GM13976 (cell line): ENCODE measurements around the gene RNF40.
"Not testable (repeated sequence)": the region's sequence is repeated elsewhere in the genome, so short reads cannot be mapped to it uniquely, and the experiment has no call there.

Source experiments
- DNase-seq: peaks from one replicate; pipeline ENCODE4 v3.0.0; 2012; ENCODE audit warnings: low spot score
- in situ Hi-C: fragments of 300-500 bp; cut with MboI; formaldehyde crosslinking; loops from one replicate; pipeline ENCODE4 v1.12.0; 2022; ENCODE audit warnings: low sequenced_read_pairs, mixed read lengths, inconsistent platforms; ENCODE audit not compliant: unreplicated experiment
- TF ChIP-seq, protein P1 (sequence below): IDR thresholded peaks from 2 replicates; pipeline ENCODE4 v1.5.1; 2012; ENCODE audit warnings: borderline replicate concordance, mild to moderate bottlenecking; ENCODE audit not compliant: insufficient read depth; ENCODE audit errors: extremely low read depth, missing control alignments, control extremely low read depth

The RNF40 gene

DNA sequence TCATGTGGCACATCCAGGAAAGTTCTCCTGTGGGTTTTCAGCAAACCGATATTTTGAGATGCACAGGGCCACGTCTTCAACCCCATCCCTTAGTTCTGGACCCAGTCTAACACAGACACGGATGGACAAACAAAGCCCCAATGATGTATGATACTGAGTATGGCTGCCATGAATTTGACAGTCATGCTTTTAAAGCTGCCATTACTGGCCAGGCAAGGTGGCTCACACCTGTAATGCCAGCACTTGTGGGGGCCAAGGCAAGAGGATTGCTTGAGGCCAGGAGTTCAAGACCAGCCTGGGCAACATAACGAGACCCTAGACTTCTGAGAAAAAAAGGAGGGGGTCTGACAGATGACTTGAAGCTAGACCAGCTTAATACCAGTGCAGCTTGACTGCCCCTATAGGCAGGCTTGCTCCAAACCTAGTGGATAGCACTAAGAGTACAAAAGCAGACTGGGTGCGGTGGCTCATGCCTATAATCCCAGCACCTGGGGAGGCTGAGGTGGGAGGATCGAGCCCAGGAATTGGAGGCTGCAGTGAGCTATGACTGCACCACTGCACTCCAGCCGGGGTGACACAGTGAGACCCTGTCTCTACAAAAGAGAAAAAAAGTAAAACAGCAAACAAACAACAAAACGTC is 35.7 kb downstream of the RNF40 start:
- TF ChIP-seq, protein P1, sequence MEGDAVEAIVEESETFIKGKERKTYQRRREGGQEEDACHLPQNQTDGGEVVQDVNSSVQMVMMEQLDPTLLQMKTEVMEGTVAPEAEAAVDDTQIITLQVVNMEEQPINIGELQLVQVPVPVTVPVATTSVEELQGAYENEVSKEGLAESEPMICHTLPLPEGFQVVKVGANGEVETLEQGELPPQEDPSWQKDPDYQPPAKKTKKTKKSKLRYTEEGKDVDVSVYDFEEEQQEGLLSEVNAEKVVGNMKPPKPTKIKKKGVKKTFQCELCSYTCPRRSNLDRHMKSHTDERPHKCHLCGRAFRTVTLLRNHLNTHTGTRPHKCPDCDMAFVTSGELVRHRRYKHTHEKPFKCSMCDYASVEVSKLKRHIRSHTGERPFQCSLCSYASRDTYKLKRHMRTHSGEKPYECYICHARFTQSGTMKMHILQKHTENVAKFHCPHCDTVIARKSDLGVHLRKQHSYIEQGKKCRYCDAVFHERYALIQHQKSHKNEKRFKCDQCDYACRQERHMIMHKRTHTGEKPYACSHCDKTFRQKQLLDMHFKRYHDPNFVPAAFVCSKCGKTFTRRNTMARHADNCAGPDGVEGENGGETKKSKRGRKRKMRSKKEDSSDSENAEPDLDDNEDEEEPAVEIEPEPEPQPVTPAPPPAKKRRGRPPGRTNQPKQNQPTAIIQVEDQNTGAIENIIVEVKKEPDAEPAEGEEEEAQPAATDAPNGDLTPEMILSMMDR = no peak
- no peak for DNase-seq
- in situ Hi-C loops = no loop called here

DNA sequence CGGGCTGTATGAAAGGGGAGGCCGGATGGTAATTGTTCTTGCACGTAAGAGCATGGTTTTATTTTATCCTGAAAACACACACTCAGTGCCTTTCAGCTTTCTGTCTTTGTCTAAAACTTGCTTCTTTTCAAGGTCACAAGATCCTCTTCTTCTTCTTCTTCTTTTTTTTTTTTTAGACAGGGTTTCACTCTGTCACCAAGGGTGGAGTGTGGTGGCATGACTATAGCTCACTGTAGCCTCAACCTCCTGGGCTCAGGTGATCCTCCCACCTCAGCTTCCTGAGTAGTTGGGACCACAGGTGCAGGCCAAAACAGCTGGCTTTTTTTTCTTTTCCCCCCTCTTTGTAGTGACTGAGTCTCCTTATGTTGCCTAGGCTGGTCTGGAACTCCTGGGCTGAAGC is 40.8 kb downstream of the RNF40 start:
- no peak for DNase-seq
- in situ Hi-C loops = no loop called here

DNA sequence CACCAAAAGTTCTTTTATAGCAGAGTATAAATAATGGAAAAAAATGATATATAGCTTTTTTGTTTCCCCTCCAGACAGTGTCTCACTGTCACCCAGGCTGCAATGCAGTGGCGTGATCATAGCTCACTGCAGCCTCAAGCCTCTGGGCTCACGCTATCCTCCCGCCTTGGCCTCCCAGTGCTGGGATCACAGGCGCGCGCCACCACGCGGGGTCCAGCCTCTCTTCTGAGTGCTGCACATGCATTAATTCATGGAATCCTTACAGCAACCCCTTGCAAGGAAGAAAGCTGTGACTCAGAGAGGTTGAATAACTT is 42.9 kb downstream of the RNF40 start:
- no peak for DNase-seq
- in situ Hi-C loops = no loop called here
- TF ChIP-seq, protein P1 = no peak

More for the DNA sequence above, 40.8 kb downstream of the RNF40 start:
- TF ChIP-seq, protein P1 = no peak

DNA sequence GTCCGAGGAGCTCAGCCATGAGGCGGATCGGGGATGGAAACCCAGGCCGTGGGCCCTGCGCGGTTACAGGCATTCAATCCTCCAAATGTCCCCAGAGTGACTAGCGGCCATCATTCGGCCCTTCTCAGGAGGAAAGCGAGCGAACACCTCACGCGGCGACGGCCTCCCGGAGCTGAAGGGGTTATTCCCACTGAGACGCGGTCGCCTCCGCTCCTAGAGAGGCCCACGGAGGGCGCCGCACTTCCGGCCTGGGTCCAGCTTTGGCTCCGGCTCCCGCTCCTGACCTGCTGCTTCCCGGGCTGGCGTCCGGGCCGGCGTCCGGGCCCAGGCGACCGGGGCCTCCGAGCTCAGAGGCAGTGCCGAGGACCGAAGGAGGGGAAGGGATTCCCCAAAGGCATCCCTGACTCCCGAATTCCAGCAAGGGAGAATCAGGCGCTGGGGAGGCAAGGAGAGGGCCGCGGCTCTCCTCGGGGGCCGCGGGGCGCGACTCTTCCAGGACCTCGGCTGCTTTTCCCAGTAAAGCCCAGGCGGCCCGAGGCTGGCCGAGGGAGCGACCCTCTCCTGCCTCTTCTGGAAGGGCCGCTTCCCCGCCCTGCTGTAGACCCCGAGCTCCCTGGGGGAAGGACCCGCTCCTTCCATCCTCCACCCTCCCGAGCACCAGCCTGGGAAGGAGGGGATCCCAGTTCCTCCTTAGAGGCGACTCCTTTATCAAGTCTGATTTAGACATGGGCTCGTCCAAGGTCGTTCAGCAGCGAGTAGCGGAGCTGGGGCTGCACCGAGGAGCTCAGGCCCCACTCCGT is 43.4 kb downstream of the RNF40 start:
- in situ Hi-C loops = no loop called here

DNA sequence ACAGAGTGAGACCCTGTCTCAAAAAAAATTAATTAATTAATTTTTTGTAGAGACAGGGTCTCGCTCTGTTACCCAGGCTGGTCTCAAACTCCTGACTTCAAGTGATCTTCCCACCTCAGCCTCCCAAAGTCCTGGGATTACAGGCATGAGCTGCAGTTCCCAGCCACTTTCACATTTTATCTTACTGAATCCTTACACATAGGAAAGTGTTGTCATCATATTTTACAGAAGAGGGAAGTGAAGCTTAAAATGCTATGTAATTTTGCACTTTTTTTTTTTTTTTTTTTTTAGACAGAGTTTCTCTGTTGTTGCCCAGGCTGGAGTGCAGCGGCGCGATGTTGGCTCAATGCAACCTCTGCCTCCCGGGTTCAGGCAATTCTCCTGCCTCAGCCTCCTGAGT is 46.0 kb downstream of the RNF40 start:
- TF ChIP-seq, protein P1 = no peak
- no peak for DNase-seq
- in situ Hi-C loops = no loop called here

More for the DNA sequence above, 43.4 kb downstream of the RNF40 start:
- peak; percentile 68 for DNase-seq
- TF ChIP-seq, protein P1 = no peak

DNA sequence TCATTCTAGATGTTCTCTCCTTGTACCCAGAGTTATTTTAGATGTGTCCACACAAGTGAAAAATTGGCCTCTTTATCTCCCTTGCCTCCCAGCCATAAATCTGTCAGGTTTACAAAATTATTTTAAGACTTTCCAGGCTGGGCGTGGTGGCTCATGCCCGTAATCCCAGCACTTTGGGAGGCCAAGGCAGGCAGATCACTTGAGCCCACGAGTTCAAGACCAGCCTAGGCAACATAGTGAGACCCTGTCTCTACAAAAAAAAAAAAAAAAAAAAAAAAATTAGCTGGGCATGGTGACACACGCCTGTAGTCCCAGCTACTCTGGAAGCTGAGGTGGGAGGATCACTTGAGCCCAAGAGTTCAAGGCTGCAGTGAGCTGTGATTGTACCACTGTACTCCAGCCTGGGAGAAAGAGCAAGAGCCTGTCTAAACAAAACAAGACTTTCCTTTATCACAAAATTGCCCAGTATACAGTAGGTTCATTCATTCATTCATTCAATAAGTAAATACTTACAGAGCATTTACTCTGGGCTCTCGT is 46.8 kb downstream of the RNF40 start:
- DNase-seq, in situ Hi-C loops: not testable (repeated sequence)

DNA sequence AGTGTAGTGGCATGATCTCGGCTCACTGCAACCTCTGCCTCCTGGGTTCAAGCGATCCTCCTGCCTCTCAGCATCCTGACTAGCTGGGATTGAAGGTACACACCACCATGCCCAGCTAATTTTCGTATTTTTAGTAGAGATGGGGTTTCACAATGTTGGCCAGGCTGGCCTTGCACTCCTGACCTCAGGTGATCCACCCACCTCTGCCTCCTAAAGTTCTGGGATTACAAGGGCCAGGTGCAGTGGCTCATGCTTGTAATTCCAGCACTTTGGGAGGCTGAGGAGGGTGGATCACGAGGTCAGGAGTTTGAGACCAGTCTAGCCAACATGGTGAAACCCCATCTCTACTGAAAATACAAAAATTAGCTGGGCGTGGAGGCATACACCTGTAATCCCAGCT is 47.6 kb downstream of the RNF40 start:
- DNase-seq, in situ Hi-C loops: not testable (repeated sequence)
